ELF-1 (cell line): Measurements from ENCODE around the gene BICDL1.

Source experiments
- DNase-seq: peaks from one replicate; pipeline ENCODE4 v3.0.0-alpha.2; 2016; ENCODE audit warnings: low read depth, low spot score

The BICDL1 gene

GRCh38 chr12:120100630-120101029 lies 111.6 kb downstream of the BICDL1 start:
- no peak for DNase-seq

- DNase-seq: no peak
Measured at GRCh38 chr12:120101182-120101581, 112.1 kb downstream of the BICDL1 start.

GRCh38 chr12:120101617-120102016 lies 112.6 kb downstream of the BICDL1 start:
- no peak for DNase-seq

- no peak for DNase-seq
Measured at GRCh38 chr12:120102189-120103043, 113.4 kb downstream of the BICDL1 start.

GRCh38 chr12:120103044-120103338 lies 114.0 kb downstream of the BICDL1 start:
- DNase-seq: no peak

- DNase-seq: no peak
Measured at GRCh38 chr12:120103371-120103770, 114.3 kb downstream of the BICDL1 start.

- DNase-seq: no peak
Measured at GRCh38 chr12:120106151-120106550, 117.1 kb downstream of the BICDL1 start.

- DNase-seq: peak; percentile 73
Measured at GRCh38 chr12:120109570-120110267, 120.7 kb downstream of the BICDL1 start.

- peak; percentile 50 for DNase-seq
Measured at GRCh38 chr12:120110550-120111501, 121.8 kb downstream of the BICDL1 start.

GRCh38 chr12:120115066-120115465 lies 126.0 kb downstream of the BICDL1 start:
- no peak for DNase-seq

GRCh38 chr12:120115692-120116440 lies 126.8 kb downstream of the BICDL1 start:
- peak; percentile 42 for DNase-seq

GRCh38 chr12:120116441-120116791 lies 127.4 kb downstream of the BICDL1 start, which contains the start of gene RAB35:
Gene RAB35, minus strand, starts transcription at chr12:120116753. Its CDS starts 103 bp downstream, at chr12:120116650.
- DNase-seq: no peak

GRCh38 chr12:120116792-120117651 lies 128.0 kb downstream of the BICDL1 start:
- DNase-seq: peak; percentile 94

- no peak for DNase-seq
Measured at GRCh38 chr12:120117961-120118320, 128.9 kb downstream of the BICDL1 start.

- DNase-seq: peak; percentile 85
Measured at GRCh38 chr12:120118321-120119061, 129.5 kb downstream of the BICDL1 start.

- no peak for DNase-seq
Measured at GRCh38 chr12:120119271-120119973, 130.4 kb downstream of the BICDL1 start.

GRCh38 chr12:120121343-120121742 lies 132.3 kb downstream of the BICDL1 start:
- no peak for DNase-seq

- DNase-seq: no peak
Measured at GRCh38 chr12:120121766-120122293, 132.8 kb downstream of the BICDL1 start.

- DNase-seq: no peak
Measured at GRCh38 chr12:120125029-120125428, 136.0 kb downstream of the BICDL1 start.
